Fibroblast of skin of right biceps (primary cell): Measurements from ENCODE around the gene PITPNM3.
"Not testable (repeated sequence)": the region's sequence is repeated elsewhere in the genome, so short reads cannot be mapped to it uniquely, and the experiment has no call there.

Source experiments
- DNase-seq: peaks from one replicate; pipeline ENCODE4 v3.0.0-alpha.2; 2013

Gene PITPNM3

DNA sequence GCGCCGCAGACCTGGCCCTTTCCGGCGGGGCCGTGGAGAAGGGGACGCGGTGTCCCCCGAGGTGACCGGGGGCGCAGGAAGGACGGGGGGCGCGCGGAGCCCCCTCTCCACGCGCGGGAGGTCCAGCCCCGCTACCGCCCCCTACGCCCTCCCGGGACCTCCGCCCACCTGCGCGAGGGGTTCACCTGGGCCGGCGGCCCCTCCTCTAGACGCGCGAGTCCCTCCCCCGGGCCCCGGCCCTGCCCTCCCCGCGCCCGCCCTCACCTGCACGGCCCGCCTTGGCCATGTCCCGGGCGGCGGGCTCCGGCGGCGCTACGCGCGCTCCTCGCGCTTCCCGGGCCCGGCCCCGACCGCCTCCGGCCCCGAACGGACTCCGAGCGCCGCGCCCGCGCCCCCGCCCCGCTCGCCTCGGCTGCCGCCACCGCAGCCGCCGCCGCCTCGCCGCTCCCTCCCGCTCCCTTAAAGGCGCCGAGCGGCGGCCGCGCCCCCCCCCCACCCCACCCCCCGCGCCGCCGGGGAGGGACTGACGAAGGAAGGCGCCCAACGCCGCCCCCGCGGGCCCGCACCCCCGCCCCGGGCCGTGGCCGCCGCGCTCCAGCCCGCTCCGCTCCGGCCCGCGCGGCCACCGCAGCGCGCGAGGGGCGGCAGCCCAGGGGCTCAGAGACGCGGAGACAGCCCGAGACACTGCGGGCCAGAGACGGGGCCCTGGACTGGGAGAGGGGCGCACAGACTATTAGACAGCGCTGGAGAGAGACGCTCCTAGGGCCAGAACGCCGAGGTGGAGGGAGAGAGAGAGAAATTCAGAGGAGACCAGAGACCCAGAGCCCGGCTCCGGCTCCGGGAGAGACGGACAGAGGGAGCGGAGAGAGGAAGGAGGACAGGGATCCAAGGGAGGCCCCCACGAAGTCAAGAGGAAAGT lies at the start of gene PITPNM3:
TSS of gene PITPNM3 (minus strand) at position 435 of the 919 bp plus-strand sequence. CDS start at position 286, 149 bp downstream.
- DNase-seq: peak; percentile 19

DNA sequence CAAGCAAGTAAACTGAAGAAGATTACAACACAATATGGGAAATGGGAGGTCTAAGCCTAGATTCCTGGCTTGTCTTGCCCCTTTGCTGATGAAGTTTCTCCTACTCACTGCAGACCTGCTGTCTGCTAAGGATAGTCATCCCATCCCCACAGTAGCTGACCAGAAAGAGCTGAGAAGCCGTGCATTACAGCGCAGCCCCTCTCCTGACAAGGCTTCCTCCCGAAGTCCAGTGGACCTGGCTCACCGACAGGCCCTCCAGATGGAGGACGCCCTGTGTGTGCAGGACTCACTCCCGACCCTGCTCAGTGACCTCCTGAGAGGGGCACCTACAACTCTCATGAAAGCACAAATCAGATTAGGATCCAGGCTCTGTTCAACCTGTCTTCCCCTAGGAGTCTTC lies 48.8 kb upstream of the PITPNM3 start:
- DNase-seq: no peak

DNA sequence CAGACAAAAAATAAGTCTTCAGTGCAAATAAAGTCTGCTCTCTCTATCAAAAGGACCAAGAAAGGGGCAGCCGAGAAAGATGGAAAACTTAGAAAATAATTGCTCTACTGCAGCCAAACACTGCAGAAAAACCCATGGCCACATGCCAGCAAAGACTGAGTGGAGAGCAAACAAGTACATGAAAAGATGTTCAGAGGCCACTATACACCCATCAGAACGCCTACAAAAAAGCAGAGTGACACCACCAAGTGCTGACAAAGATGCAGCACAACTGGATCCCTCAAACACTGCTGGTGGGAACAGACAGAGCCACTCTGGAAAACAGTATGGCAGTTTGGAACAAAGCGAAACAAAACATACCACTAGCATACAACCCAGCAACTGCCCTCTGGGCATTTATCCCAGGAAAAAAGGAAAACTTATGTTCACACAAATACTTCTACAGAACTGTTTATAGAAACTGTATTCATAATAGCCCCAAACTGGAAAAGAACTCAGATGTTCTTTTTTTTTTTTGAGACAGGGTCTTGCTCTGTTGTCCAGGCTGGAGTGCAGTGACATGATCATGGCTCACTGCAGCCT lies 47.5 kb upstream of the PITPNM3 start:
- no peak for DNase-seq

GRCh38 chr17:6602141-6602540 lies 45.8 kb upstream of the PITPNM3 start:
- no peak for DNase-seq

- DNase-seq: no peak
Measured at GRCh38 chr17:6599364-6599763, 43.0 kb upstream of the PITPNM3 start.

- DNase-seq: no peak
Measured at GRCh38 chr17:6597727-6598126, 41.4 kb upstream of the PITPNM3 start.

GRCh38 chr17:6596941-6597340 lies 40.6 kb upstream of the PITPNM3 start:
- DNase-seq: no peak

DNA sequence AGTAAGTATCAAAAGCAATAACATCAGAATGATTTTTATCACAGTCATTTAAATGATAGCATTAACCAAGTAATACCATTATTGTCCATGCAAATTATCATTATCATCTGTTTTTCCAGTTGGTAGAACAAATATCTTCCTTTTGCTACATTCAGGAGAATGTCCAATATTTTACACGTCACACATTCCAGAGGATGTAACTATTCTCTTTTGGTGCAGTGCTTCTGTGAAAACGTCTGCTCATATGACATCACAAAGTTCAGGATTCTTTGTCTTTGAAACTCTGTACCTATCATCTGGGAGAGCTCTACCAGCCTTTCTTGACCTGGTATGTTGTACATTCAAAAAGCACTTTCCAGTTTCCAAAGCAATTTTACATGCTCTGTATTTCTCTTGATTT lies 40.2 kb upstream of the PITPNM3 start:
- no peak for DNase-seq

DNA sequence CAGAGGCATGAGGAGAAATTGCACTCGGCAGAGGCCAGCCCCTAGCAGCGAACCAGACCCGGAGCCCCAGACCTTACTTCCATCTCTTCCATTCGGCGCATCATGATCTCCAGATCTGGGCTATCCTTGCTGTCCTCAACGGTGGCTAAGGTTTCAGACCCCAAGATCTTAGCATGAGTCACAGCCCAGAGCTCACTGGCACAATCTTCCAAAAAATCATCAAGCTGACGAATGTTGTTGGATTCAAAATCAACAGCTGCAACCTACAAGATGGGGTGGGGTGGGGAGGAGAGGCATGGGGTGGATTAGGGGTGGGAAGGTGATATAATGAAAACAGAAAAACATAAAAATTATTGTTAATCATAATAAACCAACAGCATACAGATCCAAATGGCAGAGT lies 39.7 kb upstream of the PITPNM3 start:
- no peak for DNase-seq

GRCh38 chr17:6593371-6593770 lies 37.0 kb upstream of the PITPNM3 start:
- not testable (repeated sequence) for DNase-seq

DNA sequence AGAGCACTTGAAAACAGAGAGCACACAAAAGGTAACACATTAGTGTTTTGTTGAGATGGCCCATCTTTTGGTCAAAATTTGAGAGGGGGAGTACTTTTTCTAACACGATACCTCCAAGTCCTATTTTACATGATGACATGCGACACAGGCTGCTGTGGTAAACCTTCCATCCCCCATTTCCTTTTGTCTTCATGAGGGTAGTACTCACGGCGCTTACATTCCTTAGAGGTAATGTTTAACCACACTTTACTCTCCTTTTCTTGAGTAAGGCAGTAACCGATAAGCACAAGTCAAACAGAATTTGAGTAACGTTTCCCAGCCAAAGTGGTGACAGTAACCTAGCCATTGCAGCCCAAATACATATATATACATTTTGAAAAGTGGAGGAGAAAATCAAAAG lies 35.8 kb upstream of the PITPNM3 start:
- DNase-seq: peak; percentile 71

DNA sequence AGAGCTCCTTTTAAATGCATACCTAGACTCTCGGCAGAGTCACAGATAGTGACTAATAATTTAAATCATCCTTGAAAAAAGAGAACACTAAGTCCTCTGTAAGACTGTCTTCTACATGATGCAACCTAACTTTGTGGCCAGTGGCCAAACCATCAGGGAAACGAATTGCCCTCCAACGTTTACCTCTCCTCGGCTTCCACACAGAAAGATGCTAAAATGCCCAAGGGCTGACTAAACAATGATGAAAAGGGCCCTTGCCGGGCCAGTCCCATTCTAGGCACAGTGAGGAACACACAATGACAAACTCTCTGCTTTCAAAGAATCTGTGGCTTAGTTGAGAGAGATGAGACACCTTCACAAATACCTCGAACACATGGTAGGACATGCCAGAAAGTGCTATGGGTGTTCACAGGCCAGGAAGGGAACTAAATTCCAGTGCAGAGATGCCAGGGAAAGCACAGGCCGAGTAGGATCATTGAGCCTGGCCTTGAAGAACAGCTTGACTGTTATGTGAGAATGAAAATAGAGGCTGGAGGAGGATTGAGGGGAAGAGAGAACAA lies 35.3 kb upstream of the PITPNM3 start:
- peak; percentile 95 for DNase-seq

GRCh38 chr17:6589266-6589946 lies 33.1 kb upstream of the PITPNM3 start:
- peak; percentile 82 for DNase-seq

DNA sequence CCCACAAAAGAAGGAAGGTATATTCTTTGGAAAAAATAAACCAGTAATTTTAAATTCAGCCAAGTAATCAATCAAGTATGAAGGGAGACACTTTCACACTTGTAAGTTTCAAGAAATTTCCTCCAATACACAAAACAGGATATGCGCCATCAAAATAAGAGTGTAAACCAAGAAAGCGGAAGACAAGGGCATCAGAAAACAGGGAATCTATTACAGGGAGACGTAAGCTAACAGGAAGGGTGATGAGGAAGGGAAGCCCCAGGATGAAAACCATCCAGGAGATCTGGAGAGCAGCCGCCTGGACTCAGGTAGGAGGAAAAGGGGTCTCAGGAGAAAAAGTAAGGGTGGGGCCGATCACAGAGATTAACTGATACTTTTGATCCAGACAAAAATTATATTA lies 31.8 kb upstream of the PITPNM3 start:
- DNase-seq: no peak

GRCh38 chr17:6587310-6587709 lies 31.0 kb upstream of the PITPNM3 start:
- DNase-seq: no peak

- no peak for DNase-seq
Measured at GRCh38 chr17:6583411-6583810, 27.1 kb upstream of the PITPNM3 start.

DNA sequence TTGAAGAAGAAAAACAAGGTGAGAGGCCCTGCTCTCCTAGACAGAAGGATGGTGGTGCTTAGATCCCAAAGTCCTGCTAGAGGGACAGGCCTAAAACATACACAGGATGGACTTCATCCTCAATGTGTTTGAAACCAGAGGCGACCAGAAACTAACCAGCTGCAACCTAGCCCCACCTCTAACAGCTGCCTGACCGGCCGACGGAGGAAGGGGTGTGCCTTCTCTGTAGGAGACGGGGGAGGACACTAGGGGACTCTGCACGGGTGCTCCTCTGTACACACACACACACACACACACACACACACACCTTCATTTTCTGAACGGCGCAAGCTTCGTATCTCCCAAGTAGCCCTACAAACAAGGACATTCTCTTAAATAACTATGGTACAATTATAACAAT lies 24.3 kb upstream of the PITPNM3 start:
- no peak for DNase-seq

- no peak for DNase-seq
Measured at GRCh38 chr17:6578491-6578890, 22.1 kb upstream of the PITPNM3 start.

- DNase-seq: no peak
Measured at GRCh38 chr17:6577686-6578263, 21.4 kb upstream of the PITPNM3 start.

- no peak for DNase-seq
Measured at GRCh38 chr17:6576038-6576785, 19.9 kb upstream of the PITPNM3 start.

DNA sequence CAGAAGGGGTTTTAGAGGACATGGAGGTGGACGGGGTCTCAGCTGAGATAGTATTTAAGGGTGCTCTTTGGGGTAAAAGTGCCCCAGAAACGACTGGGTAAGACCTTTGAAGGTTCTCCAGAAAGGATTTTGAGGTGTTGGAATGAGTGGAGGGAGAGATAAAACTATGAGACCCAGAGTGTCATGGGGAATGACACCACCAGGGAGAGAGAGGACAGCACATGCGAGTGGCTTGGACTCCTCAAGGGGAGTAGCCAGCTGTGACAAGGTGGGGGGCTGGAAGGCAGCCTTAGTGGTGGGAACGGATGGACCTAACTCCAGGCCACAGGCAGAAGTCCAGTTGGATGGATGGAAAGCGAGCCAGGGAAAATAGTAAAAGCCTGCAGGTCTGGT lies 19.2 kb upstream of the PITPNM3 start:
- no peak for DNase-seq
